Stimulated activated CD4-positive, alpha-beta T cell treated with anti-CD3 and anti-CD28 coated beads, TNF-alpha, amount 100 ng/mL, for 4 hours (primary cell): Measurements from ENCODE around the gene MYOM3.
A peak's percentile ranks its signal among the peaks of the same experiment; 100 is the strongest.

Experiments used
- DNase-seq, 3 experiments: peaks; one replicate each; pipeline ENCODE4 v3.0.0-alpha.2; 2020; ENCODE audit warnings: low read depth in 3 of 3

Gene MYOM3

GRCh38 chr1:24111996-24112779 lies at the start of gene MYOM3:
Gene MYOM3, minus strand, starts transcription at chr1:24112135. Its CDS starts 3,499 bp downstream, at chr1:24108636.
- peak in 2 of 3 experiments; percentile 2 to 18 for DNase-seq

DNA sequence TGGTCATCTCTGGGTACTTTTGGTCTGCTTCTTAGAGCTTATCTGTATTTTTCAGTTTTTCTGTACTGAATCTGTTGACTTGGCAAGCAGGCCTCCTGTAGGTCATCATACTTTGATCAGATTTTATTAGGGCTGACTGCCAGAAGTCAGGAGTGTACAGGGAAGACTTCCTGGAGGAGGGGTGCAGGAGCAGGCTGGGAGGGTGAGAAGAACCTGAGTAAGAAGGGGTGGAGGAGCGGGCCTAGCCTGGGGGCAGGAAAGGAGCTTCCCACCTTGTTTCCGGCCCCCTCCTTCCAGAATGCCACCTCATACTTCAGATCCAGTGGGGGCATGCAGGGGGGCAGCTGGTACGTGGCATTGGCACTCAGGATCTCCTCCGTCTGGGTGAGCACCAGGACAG lies 49.3 kb upstream of the MYOM3 start:
- no peak for DNase-seq

GRCh38 chr1:24159366-24159765 lies 47.4 kb upstream of the MYOM3 start:
- no peak for DNase-seq

DNA sequence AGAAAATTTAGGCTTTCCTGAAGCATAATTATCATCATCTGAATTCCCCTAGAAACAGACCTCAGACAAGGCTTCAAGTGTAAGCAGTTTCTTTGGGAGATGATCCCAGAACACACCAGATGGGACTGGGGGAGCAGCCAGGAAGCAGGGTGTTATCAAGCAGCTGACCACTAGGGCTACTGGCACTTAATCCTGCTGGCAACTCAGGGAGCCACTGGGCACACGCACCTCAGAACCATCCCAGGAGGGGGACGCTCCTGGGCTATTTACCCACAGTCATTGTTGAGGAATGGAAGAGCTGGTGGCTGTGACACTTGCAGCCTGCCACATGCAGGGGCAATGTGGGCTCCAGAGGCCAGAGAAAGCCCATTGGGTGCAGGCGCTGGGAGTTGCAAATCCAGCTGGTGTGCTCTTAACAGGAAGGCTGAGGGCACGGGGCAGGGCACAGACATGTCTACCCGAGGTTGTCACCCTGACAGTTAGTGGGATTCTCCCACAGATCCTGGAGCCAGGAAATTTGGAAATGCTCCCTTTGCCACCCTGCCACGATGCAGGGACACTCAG lies 46.1 kb upstream of the MYOM3 start:
- no peak for DNase-seq

DNA sequence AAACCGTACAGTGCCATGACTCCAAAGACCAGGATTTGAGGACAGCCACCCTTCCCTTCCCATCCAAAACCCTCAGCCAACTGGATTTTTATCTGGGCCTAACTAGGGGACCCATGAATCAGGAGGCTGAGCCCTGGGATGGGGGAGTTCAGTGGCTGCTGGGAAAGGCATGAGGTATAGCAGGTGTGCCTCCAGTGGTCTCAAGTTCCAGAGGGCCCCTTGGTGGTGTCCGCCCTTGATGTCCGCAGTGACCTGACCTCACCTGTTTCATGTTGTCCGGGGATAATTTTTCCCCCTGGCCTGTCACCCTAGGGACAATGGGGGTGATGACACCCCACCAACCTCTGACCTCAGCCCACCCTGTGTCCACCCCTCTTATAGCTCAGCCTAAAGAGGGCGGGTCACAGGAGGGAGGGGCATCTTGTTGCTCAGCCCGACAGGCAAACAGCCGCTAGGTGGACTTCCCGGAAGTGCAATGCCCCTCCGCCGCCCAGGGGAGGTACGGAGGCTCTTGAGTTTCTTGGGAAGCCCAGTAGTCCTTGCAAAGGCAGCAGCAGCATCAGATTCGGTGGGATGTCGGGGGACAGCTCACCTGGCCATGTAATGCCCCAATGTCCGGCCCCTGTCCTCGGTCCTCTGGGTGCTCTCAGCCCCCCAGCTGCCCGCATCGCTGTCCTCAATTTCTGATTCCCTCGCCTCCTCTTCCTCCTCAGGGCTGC lies 44.8 kb upstream of the MYOM3 start:
- no peak for DNase-seq

DNA sequence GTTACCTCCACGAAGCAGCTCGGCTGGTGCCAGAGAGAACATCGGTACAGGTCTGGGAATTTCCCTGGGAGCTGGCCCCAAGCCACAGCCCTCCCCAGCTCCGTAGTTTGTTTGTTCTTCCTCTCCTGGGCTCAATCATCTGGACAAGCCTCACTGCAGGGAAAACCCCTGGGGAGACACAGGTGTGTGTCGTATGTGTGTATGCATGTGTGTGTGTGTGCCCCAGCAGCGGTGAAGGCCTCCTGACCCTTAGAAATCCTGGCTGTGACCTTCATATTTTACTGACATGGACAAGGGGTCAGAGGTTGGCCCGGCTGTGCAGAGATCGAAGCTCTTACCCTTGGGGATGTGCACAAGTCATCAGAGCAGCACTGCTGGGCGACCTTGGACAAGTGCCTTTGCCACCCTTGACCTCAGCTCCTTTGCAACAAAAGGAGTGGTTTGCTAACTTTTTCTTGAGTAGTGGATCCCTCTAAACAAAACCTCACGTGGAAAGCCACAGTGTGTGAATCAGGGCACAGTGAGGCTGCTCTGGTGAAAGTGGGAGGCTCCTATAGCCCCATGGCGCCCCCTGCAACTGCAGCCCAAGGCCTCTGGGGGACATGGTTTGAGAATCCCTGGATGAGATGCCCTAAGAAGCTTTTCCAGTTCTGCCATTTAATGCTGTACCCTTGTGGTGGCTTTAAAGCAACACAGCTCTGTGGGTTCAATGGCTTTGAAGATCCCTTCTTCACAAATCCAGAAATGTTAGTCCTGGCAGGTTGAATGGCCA lies 43.3 kb upstream of the MYOM3 start:
- DNase-seq = no peak

GRCh38 chr1:24154215-24154614 lies 42.3 kb upstream of the MYOM3 start:
- no peak for DNase-seq

DNA sequence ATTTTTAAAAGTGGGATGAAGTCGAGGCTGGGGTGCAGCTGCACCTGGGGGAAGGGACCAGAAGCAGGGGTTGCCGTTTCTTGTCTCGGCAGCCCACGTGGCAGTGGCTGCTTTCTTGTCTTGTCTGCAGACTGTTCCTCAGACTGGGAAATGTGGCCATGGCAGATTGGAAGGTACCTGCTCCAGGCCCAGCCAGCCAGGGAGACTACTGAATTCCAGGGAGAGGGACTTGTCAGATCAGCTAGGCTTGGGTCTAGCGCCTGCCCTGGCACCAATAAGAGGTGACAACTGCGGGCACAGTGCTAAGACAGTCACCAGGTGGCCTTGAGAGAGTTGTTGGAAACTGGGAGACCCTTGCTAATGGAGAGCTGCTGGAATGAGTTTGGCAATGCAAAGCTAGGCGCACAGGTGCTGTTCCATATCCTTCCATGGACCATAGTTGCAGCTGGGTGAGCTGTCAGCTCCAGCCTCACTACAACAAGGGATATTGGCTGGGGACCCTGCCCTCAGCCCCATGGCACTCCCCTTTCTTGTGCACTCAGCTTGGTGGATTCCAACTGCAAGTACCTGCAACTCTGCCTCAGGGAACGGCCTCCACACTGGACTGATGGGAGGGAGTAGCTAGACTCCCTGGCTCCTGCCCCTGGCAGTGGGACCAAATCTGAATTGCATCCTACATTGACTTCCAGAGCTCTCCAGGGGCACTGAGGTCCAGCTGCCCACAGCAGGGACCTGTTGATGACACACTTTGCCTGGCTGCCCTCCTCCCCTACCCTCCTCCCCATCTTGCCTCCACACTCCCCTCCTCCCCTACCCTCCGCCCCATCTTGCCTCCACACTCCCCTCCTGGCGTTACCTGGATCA lies 40.9 kb upstream of the MYOM3 start:
- DNase-seq = no peak

DNA sequence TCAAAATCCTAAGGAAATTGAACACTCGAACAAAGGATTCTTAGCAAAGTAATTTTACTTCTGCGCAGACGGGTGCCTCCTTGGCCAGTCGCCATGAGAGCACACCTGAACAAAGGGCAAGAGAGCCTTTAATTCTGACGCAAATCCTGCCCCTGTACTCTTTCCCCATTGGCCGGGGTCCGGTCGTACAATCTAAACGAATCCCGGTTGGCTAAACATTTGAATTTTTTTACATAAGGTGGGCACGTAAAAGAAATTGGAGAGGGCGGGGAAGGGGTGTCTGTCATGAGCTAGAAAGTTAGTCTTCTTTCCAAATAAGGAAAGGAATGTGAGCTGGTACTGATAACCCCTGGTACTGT lies 39.2 kb upstream of the MYOM3 start:
- DNase-seq = no peak

- DNase-seq = peak; percentile 74 to 82 (median 79)
Observed at GRCh38 chr1:24150234-24151174, 38.6 kb upstream of the MYOM3 start.

- peak; percentile 21 to 36 (median 22) for DNase-seq
Observed at GRCh38 chr1:24149866-24150233, 37.9 kb upstream of the MYOM3 start.

- DNase-seq = no peak
Observed at GRCh38 chr1:24147816-24148215, 35.9 kb upstream of the MYOM3 start.

- DNase-seq = no peak
Observed at GRCh38 chr1:24147194-24147593, 35.3 kb upstream of the MYOM3 start.

DNA sequence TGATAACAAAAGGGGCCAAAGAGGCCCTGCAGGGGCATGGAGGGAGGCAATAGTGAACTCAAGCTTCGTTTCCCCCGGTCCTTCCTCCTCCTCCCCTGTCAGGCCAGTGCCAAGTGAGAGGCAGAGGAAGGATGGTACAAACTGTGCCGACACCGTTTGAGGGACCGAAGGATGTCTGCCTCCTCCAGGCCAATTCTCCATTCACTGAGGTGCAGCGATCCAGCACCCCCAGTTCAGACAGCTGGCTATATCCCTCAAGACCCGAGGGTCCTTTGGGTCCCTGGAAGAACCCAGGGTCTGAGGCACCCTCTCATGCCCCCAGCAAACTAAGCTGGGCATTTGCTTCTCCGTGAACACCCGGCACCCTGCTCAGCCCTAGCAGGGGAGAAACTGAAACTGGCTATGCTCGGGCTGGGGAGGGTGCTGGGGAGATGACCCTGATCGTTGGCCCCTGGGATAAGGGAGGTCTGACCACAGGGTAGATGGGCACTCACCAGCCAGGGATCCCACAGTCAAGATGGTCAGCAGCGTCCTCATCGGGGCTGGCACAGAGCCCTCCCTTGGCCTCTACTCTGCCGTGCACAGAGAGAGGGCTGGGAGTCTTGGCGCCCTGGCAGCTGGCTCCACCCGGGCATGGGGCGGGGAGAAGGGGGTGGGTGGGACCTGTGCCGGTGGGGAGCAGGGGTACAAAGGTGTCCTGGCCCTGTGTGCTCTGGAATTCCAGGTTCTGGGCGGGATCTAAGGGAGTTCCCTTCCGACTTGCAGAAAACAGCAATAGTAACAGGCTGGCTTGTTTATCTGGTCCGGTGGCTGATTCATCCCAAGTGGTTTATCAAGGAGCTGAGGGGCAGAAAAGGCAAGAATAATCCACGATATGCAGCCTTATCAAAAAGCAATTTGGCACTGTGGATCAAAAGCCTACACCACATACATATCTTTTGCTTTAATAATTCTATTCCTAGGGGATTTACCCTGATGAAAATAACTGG lies 30.9 kb upstream of the MYOM3 start, which contains the start of gene IL22RA1:
Gene IL22RA1 (minus strand): TSS at position 595 of the 989 bp plus-strand sequence. CDS start 58 bp downstream, at position 537.
- no peak for DNase-seq

DNA sequence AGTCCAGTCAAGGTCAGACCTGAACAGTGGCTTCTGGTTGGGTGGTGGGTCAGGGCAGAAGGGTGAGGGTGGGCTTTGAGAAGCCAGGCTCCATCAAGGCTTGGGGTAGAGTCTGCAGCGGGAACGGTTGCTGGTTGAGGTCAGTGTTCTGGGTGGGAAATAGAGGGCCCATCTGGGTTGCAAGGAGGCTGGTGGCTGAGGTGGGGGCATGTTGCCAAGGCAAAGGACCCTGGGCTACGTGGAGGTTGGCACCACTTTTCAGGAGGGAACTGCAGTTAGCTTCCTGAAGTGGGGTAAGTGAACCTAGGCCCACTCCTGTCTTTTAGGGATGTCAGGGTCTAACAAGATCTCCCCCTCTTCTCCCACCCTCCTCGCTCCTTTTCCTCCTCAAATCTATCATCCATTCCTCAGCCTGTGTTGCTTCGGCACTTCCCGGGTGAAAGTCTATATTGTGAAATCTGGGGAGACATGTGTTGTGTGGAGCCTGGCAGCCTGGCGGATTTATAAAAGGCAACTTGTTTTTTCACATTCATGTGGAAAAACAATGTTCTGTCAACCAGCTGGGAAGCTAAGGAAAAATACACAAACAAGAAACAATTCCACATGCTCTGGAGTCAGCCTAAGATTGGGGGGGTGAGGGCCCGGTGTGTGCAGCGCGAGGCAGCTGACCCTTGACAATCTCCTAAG lies 29.5 kb upstream of the MYOM3 start:
- DNase-seq = no peak

DNA sequence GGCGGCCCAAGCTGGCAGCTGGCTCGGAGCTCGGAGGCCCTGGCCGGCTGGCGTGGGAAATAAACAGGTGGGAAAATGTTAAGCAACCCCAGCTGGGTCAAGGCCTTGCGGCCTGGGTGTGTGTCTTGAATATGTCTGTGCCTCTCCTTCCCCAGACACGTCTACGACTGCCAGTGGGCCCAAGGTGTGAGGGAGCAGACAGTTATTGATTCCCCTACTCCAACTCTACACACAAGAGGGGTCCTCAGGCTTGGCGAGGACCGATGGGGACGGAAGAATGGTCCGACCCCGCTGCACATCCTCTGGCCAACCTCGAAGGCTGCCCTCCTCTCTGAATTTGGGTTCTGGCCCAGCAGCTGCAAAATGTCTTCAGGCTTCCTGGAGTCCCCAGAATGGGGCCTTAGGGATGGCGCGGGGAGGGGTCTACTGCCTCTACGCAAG lies 28.8 kb upstream of the MYOM3 start:
- DNase-seq = no peak

DNA sequence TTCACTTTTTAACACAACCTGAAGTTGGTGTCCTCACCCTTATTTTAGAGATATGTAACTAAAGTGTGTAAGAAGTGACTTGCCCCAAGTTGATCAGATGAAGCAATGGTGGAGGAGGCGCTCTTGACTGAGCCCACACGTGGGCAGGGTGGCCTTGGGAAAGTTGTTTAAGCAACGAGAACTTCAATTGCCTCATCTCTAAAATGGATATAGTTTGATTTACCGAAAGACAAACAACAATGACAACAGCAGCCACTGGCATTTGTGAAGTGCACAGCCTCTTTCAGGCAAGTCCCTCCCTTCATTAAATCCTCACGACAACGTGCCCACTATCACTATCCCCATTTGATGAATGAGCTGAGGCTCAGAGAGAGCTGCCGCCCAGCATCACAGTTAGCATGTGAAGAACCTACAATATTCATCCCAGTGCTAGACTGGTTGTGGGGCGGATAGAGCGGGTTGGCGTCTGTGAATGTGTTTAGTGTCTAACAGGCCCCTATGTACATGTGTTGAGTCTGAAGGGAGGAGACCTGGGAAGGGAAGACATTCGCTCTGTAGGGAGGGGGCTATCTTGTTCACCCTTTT lies 28.0 kb upstream of the MYOM3 start:
- DNase-seq = no peak

GRCh38 chr1:24139222-24139489 lies 27.2 kb upstream of the MYOM3 start:
- no peak for DNase-seq
